ENCODE results near the gene IFT80.
"Not testable (repeated sequence)": the region's sequence is repeated elsewhere in the genome, so short reads cannot be mapped to it uniquely, and the experiment has no call there.

IFT80 gene

DNA sequence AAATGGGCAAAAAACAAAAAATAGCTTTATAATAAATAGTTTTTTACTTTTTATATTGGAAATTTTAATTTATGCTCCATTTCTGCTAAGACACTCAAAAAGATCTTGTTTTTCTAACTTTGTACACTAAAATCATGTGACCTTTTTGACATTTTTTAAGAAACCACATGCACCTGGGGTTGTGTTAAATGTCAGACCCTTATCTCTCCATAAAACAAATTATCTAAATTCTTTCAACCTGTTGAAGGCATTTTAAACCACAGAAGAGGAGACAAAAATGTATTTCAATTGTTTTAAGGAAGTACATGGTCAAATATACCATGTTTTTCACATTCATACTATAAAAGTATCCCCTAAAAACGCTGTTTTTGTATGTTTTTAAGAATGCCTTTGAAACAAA, 29.2 kb downstream of the IFT80 start:
- in situ Hi-C loops (cut with MboI; ENCODE audit: low sequenced_read_pairs): no loop called here

DNA sequence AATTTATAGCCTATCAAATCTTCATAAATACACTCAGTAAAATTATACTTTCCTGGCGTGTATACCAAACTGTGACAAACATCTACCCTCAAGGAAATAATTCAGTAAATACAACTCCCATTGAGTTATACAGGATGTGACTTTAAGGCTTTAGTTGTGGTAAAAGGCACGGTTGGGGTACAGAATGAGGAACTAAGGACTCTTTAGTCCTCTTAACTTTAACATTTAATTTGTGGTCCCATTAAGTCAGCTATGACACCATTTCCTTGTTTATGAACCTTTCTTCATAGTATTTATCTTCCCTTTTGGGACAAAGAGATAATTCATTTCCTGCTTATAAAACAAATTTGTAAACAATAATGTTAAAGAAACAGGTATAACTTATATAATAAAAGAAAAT, 30.2 kb downstream of the IFT80 start:
- in situ Hi-C loops (cut with MboI; ENCODE audit: low sequenced_read_pairs): no loop called here

DNA sequence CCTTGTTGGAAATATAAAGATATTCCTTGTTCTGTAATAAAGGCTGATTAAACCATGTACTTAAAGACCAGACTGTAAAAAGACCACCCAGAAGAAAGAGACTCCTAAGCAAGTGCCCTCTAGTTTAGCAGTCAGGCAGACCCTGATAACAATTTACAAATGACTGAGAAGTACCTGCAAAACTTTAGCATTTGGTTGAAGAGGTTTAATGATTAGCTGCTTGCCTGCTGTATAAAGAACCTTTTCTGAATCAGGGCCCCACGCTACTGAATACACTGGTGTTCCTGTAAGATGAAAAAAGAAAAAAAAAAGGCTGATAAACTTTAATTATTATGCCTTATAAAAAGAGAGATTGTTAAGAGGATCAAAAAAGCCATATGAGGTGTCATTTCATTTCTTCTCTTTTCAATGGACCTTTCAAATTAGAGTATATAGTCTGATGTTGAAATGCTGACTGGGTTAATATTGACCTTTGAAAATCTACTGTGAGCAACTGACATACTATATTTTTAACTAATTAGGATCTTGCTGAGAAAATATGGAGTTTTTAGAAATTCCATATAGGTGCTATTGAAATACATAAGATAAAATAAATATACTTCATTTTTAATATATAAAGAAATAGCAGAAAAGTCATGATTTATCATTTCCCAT, 33.0 kb downstream of the IFT80 start:
- in situ Hi-C loops (cut with MboI; ENCODE audit: low sequenced_read_pairs): no loop called here

DNA sequence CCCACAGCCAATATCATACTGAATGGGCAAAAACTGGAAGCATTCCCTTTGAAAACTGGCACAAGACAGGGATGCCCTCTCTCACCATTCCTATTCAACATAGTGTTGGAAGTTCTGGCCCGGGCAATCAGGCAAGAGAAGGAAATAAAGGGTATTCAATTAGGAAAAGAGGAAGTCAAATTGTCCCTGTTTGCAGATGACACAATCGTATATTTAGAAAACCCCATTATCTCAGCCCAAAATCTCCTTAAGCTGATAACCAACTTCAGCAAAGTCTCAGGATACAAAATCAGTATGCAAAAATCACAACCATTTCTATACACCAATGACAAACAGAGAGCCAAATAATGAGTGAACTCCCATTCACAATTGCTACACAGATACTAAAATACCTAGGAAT, 36.1 kb downstream of the IFT80 start:
- in situ Hi-C loops (cut with MboI; ENCODE audit: low sequenced_read_pairs): not testable (repeated sequence)

DNA sequence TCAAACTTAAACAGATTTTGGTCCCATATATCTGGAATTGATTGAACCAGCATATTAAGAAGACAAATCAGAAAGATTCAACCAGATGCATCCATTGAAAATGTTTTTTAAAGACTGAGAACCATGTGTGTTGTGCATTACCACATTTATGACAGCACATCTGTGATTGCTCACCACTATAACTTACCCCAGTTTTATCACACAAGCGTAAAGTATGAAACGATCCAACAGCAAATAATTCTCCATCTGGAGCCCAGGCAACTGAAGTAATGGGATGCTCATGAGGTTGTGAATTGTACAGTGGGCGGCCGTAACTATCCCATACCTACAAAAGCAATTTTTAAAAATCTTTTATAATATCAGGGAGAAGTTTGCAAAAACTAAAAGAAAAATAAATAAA, 43.2 kb downstream of the IFT80 start:
- in situ Hi-C loops (cut with MboI; ENCODE audit: low sequenced_read_pairs): no loop called here

DNA sequence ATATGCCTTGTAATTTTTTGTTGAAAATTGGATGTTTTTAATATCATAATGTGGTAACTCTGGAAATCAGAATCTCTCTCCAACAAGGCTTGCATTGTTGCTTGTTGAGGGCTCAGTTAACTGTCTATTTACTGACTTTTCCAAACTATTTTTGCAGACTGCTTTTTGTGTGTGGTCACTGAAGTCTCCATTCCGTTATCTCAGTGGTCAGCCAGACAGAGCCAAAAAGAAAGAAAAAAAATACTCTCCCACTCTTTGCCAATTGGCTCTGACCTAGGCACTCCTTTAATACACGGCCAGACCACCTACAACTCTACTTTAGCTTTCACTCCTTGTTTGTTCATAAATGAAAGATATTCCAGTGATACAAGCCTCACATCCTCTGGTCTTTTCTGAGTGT, 52.5 kb downstream of the IFT80 start:
- in situ Hi-C loops (cut with MboI; ENCODE audit: low sequenced_read_pairs): no loop called here

DNA sequence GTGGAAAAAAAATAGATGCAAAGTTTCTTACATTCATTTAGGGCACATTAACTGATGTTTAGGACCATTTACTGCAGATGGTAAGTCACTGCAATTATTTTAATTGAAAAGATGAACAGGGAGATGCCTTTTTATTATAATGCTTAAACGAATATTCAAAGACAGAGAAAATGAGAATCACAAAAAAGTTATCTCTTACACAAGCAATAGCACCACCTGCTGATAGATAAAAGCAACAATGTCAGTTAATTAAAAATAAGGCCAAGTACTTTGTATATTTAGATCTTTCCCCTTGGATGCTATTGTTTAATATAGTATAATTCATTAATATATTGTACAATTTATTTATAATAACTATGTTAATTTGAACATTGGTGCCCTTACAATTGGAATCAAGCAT, 55.9 kb downstream of the IFT80 start:
- in situ Hi-C loops (cut with MboI; ENCODE audit: low sequenced_read_pairs): no loop called here

DNA sequence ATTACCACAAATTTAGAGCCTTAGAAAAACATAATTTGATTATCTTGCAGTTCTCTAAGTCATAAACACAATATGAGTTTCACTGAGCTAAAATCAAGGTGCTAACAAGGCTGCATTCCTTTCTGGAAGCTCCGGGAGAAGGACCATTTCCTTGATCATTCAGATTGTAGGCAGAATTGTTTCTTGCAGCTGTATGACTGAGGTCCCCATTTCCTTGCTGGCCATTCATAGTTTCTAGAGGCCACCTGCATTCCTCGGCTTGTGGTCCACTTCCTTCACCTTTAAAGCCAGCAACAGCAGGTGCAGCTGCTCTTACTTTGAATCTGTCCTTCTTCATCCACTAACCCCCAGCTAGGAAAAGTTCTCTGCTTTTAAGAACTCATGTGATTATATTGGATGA, 58.7 kb downstream of the IFT80 start:
- in situ Hi-C loops (cut with MboI; ENCODE audit: low sequenced_read_pairs): no loop called here

DNA sequence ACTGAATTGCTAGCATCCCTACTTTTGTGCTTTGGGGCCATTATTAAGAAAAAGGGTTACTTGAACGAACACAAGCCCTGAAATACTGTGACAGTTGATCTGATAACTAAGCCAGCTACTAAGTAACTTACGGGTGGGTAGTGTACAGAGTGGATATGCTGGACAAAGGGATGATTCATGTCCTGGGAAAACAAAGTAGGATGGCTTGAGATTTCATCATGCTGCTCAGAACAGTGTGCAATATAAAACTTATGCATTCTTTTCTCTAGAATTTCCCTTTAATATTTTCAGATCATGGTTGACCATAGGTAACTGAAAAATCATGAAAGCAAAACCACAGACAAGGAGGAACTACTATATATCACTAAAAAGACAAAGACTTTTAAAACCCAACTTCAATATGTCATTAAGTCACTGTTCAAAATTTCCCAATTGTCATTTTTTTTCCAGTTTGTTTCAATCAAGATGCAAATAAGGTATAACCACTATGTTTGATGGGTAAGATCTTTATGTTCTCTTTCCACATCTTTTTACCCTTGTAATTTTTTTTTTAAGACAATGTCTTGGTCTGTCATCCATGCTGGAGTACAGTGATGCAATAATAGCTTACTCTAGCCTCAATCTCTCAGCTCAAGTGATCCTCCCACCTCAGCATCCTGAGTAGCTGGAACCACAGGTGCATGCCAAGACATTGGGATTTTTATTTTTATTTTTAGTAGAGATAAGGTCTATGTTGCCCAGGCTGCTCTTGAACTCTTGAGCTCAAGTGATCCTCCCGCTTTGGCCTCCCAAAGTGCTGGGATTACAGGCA, 67.7 kb downstream of the IFT80 start:
- in situ Hi-C loops (cut with MboI; ENCODE audit: low sequenced_read_pairs): no loop called here

DNA sequence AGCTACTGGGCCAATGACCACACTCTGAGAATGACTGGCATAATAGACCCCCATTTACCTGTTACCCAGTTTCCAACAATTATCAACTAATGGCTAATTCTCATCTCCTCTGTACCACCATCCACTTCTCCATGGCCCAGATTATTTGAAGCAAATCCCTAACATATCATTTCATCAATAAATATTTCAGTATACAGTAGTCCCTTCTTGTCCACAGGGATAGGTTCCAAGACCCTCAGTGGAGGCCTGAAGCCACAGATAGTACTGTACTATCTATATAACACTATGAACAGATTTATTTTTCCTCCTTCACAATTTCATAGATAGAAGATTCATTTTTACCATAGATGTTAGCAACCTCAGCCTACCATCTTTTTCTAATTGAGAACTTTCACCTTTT, 68.3 kb downstream of the IFT80 start:
- in situ Hi-C loops (cut with MboI; ENCODE audit: low sequenced_read_pairs): no loop called here

DNA sequence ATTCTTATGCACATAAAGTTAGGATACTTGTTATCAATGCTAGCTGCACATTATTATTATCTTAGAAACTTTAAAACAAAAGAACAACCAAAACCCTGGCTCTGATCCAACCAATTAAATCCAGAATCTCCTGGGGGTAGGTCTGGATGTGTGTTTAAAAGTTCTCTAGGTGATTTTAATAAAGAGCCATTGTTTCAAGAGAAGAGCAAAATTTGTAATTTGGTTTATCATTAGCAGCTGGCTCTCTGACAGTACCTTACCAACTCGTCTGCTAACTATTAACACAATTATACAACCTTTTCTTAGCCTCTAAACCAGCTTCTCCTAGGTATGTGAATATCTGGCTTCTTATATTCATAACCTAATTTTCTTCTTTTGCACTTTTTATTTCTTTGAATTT, 68.9 kb downstream of the IFT80 start:
- in situ Hi-C loops (cut with MboI; ENCODE audit: low sequenced_read_pairs): no loop called here

DNA sequence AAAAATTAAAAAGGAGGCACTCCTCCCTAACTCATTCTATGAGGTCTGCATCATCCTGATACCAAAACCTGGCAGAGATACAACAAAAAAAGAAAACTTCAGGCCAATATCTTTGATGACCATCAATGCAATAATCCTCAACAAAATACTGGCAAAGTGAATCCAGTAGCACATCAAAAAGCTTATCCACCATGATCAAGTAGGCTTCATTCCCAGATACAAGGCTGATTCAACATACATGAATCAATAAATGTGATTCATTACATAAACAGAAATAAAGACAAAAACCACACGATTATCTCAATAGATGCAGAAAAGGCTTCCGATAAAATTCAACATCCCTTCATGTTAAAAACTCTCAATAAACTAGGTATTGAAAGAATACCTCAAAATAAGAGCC, 72.7 kb downstream of the IFT80 start:
- in situ Hi-C loops (cut with MboI; ENCODE audit: low sequenced_read_pairs): not testable (repeated sequence)

DNA sequence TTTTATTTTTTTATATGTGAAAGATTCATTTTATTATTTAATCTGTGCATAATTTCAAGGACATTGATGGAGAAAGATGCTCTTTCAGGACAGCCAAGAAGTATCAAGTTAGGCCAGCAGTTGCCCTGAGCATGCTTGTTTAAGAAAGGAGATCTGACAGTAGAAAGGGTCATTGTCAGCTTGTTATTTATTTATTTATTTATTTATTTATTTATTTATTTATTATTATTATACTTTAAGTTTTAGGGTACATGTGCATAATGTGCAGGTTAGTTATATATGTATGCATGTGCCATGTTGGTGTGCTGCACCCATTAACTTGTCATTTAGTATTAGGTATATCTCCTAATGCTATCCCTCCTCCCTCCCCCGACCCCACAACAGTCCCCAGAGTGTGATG, 77.2 kb downstream of the IFT80 start:
- in situ Hi-C loops (cut with MboI; ENCODE audit: low sequenced_read_pairs): not testable (repeated sequence)

DNA sequence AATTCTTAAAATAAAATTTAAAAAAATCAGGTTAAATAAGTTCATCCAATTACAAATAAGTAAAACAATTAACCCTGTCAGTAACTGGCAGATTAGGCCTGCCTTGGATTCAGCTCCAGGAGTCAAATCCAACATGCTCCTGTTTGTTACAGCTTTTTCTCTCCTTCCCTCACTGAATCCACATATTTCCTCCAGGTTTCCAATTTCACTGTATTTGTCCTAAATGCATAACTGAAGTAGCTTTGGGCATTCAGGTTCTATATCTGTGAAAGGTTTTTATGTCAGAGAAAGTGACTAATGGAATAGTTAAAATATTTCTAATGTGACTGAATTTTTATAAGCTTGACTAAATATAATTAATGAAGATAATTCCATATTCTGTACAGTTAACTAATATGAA, 79.7 kb downstream of the IFT80 start:
- in situ Hi-C loops (cut with MboI; ENCODE audit: low sequenced_read_pairs): no loop called here

DNA sequence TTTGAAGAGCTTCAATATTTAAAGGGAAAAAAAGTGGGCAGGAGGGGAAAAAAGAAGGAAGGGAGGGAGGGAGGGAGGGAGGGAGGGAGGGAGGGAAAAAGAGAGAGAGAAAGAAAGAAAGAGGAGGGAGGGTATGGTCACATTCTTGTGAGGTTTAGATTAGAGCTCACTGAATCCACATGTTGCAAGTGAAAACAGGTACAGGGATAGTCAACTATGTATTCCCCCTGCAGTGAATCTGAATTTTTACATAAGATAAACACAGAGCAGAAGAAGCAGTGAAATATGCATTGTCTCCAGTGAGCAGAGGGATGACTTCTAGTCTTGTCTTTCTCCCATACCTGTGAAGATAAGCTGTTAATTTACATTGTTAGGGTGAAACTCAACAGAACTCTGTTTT, 84.0 kb downstream of the IFT80 start:
- in situ Hi-C loops (cut with MboI; ENCODE audit: low sequenced_read_pairs): no loop called here

DNA sequence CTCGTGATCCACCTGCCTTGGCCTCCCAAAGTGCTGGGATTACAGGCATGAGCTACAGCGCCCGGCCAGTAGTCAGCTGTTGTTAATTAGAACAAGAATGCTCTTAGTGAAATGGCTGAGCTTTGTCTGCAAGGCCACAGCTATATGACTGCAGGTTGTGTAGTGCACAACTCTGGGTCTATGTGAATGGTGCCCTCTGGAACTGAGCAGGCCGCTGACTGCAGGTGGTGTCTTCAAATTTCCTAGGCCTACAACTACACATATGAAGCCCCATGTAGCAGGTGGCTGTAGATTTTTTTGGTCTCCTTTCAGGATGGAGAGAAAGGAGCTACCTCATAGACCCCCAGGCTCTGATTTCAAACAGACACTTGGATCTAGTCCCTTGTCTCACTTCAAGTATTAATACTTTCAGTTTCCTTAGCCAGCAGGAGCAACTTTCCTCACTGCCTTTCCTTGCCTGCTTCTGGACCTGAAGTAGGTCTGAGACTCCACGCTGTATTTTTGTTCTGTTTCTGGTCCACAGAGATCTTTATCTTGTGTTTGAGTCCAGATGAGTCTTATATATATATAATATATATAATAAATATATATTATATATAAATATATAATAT, 86.9 kb downstream of the IFT80 start:
- in situ Hi-C loops (cut with MboI; ENCODE audit: low sequenced_read_pairs): no loop called here

DNA sequence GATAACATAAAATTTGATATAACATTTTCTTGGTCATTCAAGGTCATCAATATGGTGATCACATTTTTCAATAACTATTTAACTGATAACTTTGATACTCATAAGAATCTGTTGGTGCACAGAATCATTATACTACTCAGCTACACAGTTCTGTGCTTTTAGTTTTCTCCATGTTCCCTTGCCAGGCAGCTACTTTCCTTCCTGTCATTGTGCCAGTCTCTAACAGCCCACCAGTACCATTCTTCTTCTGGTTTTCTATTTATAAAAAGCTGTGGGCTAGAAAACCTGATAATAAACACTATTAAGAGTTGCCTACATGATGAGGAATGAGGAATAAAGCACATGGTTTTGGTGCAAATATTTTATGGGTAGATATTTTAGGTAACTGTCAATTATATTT, 96.2 kb downstream of the IFT80 start:
- in situ Hi-C loops (cut with MboI; ENCODE audit: low sequenced_read_pairs): no loop called here

DNA sequence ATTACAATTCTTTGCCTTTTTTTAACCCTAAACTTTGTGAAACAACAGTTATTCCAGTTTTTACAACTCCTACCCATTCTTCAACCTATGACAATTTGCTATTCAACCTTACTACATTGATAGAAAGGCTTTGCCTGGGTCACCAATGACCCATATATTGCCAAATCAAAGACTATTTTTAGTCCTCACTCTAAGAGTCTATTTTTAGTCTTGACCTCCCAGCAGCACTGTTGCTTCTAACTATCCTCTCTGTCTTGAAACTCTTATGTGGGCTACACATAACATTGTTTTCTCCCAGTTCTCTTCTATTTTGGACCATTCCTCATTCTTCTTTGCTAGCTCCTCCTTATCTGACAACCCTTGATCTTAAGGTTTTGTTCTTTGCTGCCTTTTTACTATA, 102.4 kb downstream of the IFT80 start:
- in situ Hi-C loops (cut with MboI; ENCODE audit: low sequenced_read_pairs): no loop called here

DNA sequence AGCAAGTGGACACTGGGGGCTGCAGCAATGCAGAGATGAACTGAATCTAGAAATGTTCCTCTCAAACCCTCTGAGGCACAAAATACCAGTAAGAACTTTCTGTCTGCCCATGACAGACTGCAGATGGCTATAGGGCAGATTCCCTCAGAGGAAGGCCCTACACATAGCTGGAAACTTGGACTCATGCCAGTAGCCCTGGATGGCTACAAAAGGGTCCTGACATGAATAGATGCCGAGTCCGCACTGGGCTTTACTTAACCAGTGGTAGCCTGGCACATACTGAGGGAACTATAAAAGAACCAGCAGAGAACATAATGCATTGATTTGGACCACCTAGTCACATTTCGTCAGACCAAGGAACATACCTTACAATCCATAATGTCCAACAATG, 107.1 kb downstream of the IFT80 start:
- in situ Hi-C loops (cut with MboI; ENCODE audit: low sequenced_read_pairs): no loop called here

DNA sequence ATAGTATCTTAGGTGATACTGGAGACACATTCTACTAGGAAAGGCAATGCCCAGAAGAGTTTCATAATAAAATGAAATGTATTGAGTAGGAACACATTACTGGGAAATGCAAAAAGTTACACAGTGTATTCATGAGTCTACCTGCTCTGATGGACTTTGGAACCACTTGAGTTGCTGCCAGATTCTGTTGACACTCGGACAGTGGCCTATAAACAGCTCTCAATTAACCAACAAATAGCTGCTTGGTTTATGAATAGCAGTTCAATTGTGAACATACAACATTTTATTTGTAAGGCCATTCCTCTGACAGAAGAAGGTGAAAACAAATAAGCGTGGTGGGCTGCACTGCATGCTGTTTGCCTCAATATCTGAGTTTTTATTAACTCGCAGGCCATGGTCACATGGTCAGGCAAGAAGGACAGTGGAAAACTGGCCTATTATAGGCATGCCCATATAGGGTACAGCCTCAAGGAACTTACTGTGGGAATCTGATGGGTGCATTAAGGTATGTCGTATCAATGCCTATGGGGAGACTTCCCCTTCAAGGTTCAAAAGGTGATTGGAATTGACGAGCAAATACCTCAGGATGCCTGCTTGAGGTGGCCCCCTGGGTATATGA, 107.6 kb downstream of the IFT80 start:
- in situ Hi-C loops (cut with MboI; ENCODE audit: low sequenced_read_pairs): no loop called here

DNA sequence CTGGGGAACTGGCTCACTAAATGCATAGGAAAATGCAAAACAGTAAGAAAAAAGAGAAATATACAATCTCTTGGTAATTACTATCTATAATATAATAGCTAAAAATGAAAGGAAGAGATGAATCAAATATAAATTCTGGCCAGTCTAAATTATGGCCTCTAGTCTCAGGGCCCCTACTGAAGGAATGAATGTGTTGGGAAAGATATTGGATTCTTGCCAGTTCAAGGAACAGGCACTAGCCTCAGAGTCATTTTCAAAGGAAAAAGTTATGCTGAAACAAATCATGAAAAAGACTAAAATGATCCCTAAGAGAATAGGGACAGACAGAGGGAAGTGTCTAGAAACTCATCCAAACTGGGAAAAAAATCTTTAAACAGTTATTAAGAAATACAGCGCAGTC, 111.4 kb downstream of the IFT80 start:
- in situ Hi-C loops (cut with MboI; ENCODE audit: low sequenced_read_pairs): no loop called here

DNA sequence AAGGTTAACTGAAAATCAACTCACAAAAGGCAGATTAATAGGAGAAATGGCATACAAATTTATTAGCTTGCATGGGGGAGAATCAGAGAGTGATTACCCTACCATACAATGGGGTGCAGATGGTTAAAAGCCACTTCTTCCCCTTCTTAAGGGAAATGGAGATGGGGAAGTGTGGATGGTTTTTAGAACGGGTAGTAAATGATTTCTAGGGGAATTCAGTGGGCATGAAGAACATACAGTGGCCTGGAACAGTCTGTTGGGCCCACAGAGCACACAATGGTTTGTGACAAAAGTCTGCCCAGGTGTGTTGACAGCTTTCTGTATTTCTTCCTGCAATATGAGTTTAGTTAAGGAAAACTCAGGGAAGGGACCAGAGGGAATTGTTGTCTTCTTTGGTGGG, 112.8 kb downstream of the IFT80 start:
- in situ Hi-C loops (cut with MboI; ENCODE audit: low sequenced_read_pairs): no loop called here

Data from HL-60/S4 treated with phorbol 12-myristate 13-acetate at 8.2 ng/mL for 4 days and 3 days (cell line).